GM18508 (cell line): Measurements from ENCODE around the gene SPATA31C2.
"Not testable (repeated sequence)": the region's sequence is repeated elsewhere in the genome, so short reads cannot be mapped to it uniquely, and the experiment has no call there.

Source experiments
- ATAC-seq: cut with Tn5 transposase; IDR thresholded peaks from one replicate; pipeline ENCODE4 v1.9.1; 2021; ENCODE audit warnings: moderate number of reproducible peaks; ENCODE audit not compliant: insufficient read depth, unreplicated experiment

The SPATA31C2 gene

DNA sequence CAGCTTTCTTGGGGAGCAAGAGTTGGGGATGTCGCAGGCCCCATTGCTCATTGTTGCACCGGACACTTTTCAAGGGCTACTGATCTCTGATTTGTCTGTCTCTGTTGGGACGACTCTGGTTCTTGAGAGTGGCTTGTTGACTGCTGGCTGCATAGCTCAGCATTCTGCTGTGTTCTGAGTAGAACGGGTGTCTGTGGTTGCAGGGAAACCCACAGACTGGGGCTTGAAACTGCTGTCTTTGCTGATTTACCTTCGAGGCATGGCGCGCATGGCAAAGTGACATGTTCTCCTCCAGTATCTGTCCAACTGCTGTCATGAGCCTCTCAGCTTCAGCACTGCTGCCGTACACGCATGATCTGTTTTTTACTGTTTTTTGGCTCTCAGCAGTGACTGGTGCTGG lies 8.7 kb downstream of the SPATA31C2 start:
- not testable (repeated sequence) for ATAC-seq

DNA sequence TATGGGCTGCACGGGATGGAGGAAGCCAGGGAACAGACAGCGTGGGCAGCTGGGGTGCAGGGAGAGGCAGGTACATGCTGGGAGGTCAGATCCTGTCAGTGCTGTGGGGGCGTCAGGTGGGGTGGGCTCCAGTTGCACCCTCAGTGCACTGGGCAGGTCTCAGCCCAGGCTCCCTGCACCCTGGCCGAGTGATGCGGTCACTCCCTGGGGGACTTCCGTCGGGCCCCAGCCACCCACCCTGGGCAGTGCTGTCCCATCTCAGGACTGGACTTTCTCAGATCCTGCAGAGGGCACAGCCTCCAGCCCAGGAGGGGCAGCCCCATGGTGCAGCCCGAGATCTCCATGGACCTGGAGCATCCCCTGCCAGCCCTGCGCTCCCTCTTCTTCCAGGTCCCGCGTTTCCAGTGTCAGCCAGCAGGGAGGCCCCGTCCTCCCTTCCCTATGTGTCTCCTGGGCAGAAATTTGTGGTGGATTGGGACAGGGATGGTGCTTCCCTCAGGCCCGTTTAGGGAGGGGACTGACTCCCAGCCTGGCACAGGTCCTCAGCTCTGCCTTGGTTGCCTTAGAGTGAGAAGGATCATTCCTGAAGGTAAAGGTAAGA lies 10.5 kb downstream of the SPATA31C2 start:
- not testable (repeated sequence) for ATAC-seq

DNA sequence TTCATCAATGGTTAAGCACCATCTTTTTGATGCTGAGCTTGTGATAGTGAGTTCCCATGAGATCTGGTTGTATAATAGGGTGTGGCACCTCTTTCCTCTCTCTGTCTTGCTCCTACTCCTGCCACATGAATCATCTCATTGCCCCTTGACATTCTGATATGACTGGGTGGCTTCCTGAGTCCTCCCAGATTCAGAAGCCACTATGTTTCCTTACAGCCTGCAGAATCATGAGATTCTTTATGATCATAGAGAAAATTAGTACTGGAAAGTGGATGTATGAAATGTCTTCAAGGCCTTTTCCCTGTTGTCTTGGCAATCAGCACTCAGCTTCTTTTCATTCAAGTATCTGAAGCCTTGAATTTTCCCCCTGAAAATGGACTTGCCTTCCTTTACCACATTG lies 14.9 kb downstream of the SPATA31C2 start:
- not testable (repeated sequence) for ATAC-seq

DNA sequence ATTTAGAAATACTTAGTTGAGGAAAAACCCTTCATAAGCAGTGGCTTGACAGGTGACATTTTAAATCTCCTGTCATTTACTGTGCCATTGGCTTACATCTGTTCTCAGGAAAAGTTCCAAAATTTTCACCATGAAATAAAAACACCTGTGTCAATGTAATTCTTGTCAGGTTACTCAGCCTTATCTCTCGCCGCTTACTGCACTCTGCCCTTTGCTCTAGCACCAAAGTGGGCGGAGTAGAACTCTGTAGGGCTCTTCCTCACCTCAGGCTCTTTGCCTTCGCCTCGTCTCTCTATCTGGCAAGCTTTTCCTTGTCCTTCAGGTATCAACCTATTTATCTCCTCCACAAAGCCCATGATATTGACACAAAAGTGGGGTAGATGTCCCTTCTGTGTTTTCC lies 20.2 kb downstream of the SPATA31C2 start:
- not testable (repeated sequence) for ATAC-seq

DNA sequence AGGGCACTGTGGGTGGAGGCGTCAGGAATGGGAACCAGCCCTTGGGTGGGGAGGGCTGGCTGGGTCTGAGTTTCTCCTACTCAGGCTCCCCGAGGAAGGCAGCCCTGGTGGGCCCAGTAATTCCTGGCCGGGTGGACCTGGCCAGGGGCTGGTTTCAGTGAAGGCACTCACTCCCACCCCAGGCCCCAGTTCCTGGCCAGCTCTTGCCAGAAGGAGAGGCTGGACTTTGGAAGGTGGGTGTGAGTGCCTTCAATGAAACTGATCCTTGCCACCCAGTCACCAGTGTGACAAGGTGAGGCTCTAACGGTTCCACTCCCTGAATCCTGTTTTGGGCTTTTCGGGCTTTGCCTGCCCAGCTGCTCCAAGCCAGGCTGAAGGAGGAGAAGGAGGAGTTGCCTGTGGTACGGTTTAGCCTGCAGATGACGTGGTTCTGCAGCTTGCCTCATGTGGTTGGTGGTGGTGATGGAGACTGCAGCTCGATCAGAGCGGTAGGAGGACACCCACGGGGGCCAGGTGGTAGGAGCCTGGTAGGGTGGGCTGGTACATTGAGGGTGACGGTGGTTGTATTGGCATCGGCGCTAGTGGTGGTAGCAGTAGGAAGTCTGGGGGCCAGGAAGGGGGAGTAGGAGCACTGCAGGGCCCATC lies 23.2 kb downstream of the SPATA31C2 start:
- not testable (repeated sequence) for ATAC-seq

DNA sequence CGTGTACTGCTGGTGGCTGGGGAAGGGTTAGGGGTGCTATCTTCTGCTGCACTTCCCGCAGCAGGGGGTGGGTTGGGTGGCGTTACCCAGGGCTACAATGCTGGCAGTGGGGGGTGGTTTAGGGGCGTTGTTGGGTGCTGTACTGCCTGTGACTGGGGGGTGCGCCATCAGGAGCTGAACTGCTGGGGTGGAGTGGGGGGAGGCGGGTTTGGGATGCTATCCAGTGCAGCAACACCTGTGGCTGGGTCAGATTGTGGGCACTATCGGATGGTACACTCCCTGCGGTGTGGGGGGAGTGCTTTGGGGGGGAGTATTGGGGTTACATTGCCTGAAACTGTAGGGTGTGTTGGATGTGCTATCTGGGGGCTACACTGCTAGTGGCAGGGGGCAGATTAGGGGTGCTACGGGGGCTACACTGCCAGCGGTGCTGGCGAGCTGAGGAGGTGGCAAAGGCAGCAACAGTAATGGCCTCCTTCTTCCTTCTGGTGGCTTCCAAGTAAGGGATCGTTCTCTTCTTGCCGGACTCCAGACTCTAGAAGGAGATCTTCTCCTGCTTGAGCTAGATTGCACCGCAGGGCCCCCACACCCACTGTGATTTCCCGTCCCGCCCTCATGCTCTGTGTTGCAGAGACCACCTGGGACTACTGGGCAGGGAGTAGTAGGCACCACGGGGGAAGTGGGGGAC lies 23.9 kb downstream of the SPATA31C2 start:
- not testable (repeated sequence) for ATAC-seq

DNA sequence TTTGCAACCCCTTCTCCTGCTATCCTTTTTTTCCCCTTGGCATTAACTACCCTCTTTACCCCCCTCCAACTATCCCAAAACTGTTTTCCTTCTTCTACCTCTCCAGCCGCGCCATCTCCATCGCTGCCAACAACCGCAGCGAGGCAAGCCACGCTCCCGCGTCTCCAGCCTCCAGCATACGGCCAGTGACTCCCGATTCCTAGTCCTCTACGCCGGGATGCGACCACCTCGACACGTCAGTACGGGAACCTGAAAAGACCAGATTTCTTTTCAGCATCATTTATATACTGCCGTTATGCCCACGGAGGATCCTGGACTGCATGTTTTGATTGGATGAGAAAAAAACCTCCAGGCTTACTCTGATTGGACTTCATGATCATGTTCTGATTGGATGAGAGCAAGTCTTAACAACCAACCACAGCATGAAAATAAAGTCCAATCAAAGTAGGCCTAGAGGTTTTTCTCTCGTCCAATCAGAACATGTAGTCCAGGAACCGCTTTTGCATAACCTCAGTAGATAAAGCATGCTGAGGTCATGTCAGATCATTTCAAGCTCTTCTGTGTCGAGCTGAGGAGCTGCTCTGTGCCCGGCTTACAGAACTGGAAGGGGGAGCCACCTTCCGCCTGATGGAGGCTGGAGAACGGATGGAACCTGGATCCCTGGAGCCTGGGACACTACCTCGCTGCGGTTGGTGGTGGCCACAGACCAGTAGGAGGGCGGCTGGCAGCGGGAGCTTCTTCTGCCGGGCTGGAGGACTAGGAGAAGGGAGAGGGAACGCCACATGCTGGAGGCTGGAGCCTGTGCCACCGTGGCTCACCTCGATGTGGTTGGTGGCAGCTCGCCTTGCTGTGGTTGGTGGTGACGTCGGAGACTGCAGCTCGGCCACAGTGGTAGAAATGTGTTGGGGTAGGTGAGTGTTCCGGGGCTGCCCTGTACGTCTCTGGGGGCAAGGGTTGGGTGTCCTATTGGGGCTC lies 24.8 kb downstream of the SPATA31C2 start:
- not testable (repeated sequence) for ATAC-seq

DNA sequence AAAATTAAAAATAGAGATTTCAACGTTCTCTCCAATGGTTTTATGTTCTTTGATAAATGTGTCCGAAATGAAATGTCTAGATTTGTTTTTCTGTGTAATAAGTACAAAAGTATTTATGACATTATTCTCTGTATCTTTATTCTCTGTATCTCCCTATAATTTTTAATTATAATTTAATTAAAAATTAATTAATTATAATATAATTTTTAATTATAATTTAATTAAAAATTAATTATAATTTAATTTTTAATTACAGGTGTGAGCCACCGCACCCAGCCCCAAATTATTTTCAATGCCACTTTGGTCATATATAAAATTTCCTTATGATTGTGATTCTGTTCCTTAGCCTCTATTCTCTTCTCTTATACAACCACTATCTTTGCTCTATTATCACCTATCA lies 28.2 kb downstream of the SPATA31C2 start:
- no peak for ATAC-seq

DNA sequence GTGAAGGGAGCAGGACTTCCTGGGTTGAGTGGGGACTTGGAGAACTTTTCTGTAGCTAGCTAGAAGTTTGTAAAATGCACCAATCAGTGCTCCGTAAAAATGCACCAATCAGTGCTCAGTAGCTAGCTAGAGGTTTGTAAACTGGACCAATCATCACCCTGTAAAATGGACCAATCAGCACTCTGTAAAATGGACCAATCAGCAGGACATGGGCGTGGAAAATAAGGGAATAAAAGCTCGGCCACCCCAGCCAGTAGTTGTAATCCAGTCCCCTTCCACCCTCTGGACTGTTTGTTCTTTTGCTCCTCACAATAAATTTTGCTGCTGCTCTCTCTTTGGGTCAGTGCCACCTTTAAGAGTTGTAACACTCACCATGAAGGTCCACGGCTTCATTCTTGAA lies 29.5 kb downstream of the SPATA31C2 start:
- no peak for ATAC-seq

DNA sequence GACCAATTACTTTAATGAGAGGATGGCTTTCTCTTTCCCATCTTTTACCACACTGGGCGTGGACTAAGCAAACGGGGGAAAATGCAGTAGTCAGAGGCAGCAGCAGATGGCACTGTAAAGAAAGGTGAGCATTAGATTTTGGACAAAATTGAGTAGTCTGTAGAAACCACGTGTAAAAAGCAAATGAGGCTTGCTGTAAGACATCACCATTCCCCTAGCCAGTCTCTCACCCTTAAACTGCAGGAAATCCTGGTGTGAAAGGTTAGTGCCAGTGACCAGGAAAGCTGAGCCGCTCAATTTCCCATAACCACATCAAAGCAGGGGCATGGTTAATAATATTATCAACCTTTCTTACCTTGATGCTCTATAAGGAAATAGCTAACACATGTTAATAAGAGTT lies 31.8 kb downstream of the SPATA31C2 start:
- no peak for ATAC-seq

DNA sequence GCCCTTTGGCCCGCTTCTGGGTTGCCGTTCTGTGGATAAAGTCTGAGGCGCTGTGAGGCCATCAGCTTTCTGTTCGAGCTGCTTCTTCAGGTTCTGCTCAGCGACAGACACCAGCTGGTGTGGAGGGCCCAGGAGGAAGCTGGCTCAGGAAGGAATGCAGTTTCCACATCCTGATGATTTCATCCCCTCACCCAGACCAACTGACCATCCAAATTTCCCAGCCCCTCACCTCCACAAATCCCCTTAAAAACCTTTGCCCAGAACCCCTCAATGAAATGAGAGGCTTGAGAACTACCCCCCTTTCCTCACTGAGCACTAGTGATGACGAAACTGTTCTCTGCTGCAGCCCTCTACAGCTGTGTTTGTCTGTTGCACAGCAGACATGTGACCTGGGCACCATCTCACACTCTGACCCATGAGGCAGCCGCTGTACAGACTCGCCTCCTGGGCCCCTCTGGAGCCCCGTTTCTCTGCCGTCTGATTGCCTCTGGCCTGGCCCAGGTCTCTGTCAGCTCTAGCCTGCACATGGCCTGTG lies 45.4 kb downstream of the SPATA31C2 start:
- ATAC-seq = no peak

DNA sequence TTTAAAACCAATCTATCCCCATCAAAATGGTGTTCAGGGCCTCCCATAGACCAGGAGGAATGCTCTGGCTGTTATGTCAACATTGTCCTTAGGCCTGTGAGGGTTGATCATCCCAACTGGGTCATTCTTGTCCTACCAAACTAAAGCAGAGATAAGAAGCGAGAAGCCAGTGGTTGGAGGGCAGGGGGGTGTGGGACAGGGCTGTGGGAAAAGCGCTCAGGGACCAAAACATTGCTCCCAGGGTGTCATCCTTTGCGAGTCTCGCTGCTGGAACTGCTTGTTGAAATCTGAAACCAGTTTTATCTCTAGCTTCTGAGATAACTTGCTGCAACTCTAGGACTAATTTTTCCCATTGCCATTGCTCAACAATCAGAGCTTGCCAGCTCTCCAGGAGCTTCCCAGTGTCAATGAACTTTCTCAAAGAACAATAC lies 48.1 kb downstream of the SPATA31C2 start:
- no peak for ATAC-seq

DNA sequence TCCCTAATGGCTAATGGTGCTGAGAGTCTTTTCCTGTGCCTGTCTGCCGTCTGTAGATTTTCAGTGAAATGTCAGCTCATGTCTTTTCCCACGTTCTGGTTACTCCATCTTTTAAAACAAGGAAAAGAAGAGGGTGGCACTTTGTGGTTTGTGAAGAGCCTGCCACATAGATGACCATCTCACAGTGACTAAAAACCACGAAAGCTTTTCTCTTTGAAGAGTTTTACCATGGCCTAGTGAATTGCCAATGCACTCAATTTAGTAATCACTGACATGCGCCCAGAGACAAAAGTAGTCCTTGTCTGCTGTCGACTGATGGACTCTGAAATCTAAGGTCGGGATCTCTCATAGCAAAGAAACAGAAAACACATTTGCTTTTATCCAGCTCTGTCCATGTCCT lies 50.4 kb downstream of the SPATA31C2 start:
- ATAC-seq = no peak

DNA sequence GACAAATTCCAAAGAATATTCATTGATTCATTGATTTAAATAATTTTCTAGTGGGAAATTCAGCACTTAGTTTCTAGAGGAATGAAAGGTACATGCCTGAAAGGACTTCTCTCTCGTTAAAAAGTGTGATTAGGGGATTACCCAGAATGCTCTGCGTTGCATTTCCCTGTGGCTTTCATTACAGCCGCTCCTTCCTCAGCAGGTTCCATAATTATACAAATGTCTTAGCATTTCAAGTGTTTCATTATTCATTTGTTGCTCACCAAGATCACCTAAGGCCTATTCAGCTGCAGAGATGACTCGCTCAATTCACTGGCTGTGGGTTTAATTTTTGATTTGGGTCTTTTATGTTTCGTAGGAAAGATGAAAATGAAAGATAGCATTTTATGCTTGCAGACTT lies 52.8 kb downstream of the SPATA31C2 start:
- no peak for ATAC-seq

DNA sequence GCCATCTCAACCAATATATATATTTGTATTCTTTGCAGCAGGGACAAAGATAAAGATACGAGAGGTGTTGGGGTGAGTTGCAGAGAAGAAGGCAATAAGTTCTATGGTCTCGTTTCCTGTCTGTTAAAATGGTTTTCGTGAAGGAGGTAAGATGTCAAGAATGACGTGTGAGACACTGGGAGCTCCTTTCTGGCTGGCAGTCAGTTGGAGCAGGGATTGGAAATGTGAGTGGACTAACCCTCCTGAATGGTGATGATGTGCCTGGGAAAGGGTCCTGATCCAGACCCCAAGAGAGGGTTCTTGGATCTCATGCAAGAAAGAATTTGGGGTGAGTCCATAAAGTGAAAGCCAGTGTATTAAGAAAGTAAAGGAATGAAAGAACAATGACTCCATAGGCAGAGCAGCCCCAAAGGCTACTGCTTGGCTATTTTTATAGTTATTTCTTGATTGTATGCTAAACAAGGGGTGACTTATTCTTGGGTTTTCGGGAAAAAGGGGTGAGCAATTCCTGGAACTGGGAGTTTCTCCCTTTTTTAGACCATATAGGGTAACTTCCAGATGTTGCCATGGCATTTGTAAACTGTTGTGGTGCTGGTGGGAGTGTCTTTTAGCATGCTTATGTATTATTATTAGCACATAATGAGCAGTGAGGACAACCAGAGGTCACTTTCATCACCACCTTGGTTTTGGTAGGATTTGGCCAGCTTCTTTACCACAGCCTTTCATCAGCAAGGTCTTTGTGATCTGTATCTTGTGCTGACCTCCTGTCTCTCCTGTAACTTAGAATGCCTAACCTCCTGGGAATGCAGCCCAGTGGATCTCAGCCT lies 53.7 kb downstream of the SPATA31C2 start:
- no peak for ATAC-seq
